Fibroblast of skin of abdomen (primary cell): Measurements from ENCODE around the gene OR9A4.

Experiments
- DNase-seq: peaks from one replicate; pipeline ENCODE4 v3.0.0-alpha.2; 2013

The OR9A4 gene

GRCh38 chr7:141949021-141949420 lies 32.8 kb downstream of the OR9A4 start:
- DNase-seq, result no peak

- DNase-seq, result no peak
Observed at GRCh38 chr7:141949451-141949850, 33.3 kb downstream of the OR9A4 start.

GRCh38 chr7:141949911-141950310 lies 33.7 kb downstream of the OR9A4 start:
- no peak for DNase-seq

GRCh38 chr7:141950806-141951205 lies 34.6 kb downstream of the OR9A4 start:
- DNase-seq, result no peak

GRCh38 chr7:141952461-141952860 lies 36.3 kb downstream of the OR9A4 start:
- DNase-seq, result no peak

GRCh38 chr7:141954334-141954733 lies 38.1 kb downstream of the OR9A4 start:
- no peak for DNase-seq

- no peak for DNase-seq
Observed at GRCh38 chr7:141956084-141956483, 39.9 kb downstream of the OR9A4 start.

GRCh38 chr7:141960687-141961422 lies 44.7 kb downstream of the OR9A4 start:
- no peak for DNase-seq
